HEK293 (cell line): ENCODE results near the gene AP5Z1.

ENCODE experiments used
- CTCF ChIP-seq: fragments of 450-650 bp; formaldehyde crosslinking; IDR thresholded peaks from 2 replicates; pipeline ENCODE4 v1.5.1; 2016; ENCODE audit warnings: missing biosample characterization, missing genetic modification characterization
- GLI2 ChIP-seq: fragments of 450-650 bp; formaldehyde crosslinking; IDR thresholded peaks from 2 replicates; pipeline ENCODE4; 2017; ENCODE audit warnings: missing biosample characterization, missing genetic modification characterization, low read depth, borderline replicate concordance
- SP3 ChIP-seq: fragments of 450-650 bp; formaldehyde crosslinking; IDR thresholded peaks from 2 replicates; pipeline ENCODE4 v1.5.1; 2016; ENCODE audit warnings: missing biosample characterization, missing genetic modification characterization
- ZNF24 ChIP-seq: fragments of 450-650 bp; formaldehyde crosslinking; IDR thresholded peaks from 2 replicates; pipeline ENCODE4 v1.5.1; 2016; ENCODE audit warnings: missing biosample characterization, missing genetic modification characterization
- ZNF274 ChIP-seq, 2 experiments: fragments of 200-500 bp in 1 of 2; fragments of 450-650 bp in 1 of 2; sonication (Bioruptor generic) in 1 of 2; formaldehyde crosslinking in 1 of 2; IDR thresholded peaks; 2 replicates each; pipeline versions ENCODE4 v1.5.1 to v1.6.1; 2014 to 2016; ENCODE audit warnings: borderline replicate concordance in 1 of 2, inconsistent platforms in 1 of 2, low read length in 1 of 2, missing biosample characterization in 1 of 2, missing genetic modification characterization in 1 of 2
- ZNF362 ChIP-seq: fragments of 450-650 bp; formaldehyde crosslinking; IDR thresholded peaks from 2 replicates; pipeline ENCODE4 v1.5.1; 2016; ENCODE audit warnings: missing biosample characterization, missing genetic modification characterization
- ZNF391 ChIP-seq: fragments of 450-650 bp; formaldehyde crosslinking; IDR thresholded peaks from 2 replicates; pipeline ENCODE4 v1.5.1; 2016; ENCODE audit warnings: low read depth, missing biosample characterization, missing genetic modification characterization, borderline replicate concordance
- ZNF548 ChIP-seq: fragments of 450-650 bp; formaldehyde crosslinking; IDR thresholded peaks from 2 replicates; pipeline ENCODE4 v1.5.1; 2016; ENCODE audit warnings: missing biosample characterization, missing genetic modification characterization
- ZNF843 ChIP-seq: fragments of 450-650 bp; formaldehyde crosslinking; IDR thresholded peaks from 2 replicates; pipeline ENCODE4 v1.5.1; 2016; ENCODE audit warnings: missing biosample characterization, missing genetic modification characterization
- TF ChIP-seq, protein P1 (sequence below): fragments of 450-650 bp; formaldehyde crosslinking; IDR thresholded peaks from 2 replicates; pipeline ENCODE4 v1.5.1; 2016; ENCODE audit warnings: missing biosample characterization, missing genetic modification characterization, low read depth
- TF ChIP-seq, protein P2 (sequence below): fragments of 450-650 bp; formaldehyde crosslinking; IDR thresholded peaks from 2 replicates; pipeline ENCODE4 v1.5.1; 2016; ENCODE audit warnings: missing biosample characterization, missing genetic modification characterization
- TF ChIP-seq, protein P3 (sequence below): fragments of 450-650 bp; formaldehyde crosslinking; IDR thresholded peaks from 2 replicates; pipeline ENCODE4 v1.5.1; 2016; ENCODE audit warnings: missing biosample characterization, missing genetic modification characterization

DNA sequence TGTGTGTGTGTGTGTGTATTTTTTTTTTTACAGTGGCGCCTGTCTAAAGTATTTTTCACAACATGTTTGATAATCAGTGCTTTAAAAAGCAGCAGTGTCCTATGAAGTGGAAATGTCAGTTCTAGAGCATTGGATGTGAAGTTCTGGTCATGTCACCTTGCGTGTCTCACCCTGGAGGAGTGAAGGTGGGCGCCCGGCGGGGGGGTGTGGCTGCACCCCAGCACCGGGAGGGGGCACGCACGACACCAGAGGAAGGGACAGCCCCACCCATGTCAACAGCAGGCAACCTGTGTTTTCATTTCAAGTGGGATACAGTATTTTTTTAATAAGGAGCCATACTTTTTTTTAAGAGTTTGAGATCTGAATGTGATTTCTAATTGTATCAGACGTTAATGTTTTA lies 4.5 kb upstream of the AP5Z1 start:
- TF ChIP-seq ZNF274 (IDR thresholded peaks at IDR 0.05; ENCODE audit: low read length) (no peak), ZNF274 (tag by site-specific recombination; IDR thresholded peaks at IDR 0.05; ENCODE audit: borderline replicate concordance) (no peak), GLI2 (tag by site-specific recombination) (no peak), ZNF24 (tag by site-specific recombination) (no peak), ZNF548 (tag by site-specific recombination) (no peak), ZNF391 (tag by site-specific recombination) (no peak), CTCF (no peak), SP3 (tag by site-specific recombination) (no peak), ZNF843 (no peak), ZNF362 (tag by site-specific recombination) (no peak)
- TF ChIP-seq, protein P1, sequence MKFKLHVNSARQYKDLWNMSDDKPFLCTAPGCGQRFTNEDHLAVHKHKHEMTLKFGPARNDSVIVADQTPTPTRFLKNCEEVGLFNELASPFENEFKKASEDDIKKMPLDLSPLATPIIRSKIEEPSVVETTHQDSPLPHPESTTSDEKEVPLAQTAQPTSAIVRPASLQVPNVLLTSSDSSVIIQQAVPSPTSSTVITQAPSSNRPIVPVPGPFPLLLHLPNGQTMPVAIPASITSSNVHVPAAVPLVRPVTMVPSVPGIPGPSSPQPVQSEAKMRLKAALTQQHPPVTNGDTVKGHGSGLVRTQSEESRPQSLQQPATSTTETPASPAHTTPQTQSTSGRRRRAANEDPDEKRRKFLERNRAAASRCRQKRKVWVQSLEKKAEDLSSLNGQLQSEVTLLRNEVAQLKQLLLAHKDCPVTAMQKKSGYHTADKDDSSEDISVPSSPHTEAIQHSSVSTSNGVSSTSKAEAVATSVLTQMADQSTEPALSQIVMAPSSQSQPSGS (tag by site-specific recombination), result no peak
- TF ChIP-seq, protein P2, sequence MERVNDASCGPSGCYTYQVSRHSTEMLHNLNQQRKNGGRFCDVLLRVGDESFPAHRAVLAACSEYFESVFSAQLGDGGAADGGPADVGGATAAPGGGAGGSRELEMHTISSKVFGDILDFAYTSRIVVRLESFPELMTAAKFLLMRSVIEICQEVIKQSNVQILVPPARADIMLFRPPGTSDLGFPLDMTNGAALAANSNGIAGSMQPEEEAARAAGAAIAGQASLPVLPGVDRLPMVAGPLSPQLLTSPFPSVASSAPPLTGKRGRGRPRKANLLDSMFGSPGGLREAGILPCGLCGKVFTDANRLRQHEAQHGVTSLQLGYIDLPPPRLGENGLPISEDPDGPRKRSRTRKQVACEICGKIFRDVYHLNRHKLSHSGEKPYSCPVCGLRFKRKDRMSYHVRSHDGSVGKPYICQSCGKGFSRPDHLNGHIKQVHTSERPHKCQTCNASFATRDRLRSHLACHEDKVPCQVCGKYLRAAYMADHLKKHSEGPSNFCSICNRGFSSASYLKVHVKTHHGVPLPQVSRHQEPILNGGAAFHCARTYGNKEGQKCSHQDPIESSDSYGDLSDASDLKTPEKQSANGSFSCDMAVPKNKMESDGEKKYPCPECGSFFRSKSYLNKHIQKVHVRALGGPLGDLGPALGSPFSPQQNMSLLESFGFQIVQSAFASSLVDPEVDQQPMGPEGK, result no peak
- TF ChIP-seq, protein P3, sequence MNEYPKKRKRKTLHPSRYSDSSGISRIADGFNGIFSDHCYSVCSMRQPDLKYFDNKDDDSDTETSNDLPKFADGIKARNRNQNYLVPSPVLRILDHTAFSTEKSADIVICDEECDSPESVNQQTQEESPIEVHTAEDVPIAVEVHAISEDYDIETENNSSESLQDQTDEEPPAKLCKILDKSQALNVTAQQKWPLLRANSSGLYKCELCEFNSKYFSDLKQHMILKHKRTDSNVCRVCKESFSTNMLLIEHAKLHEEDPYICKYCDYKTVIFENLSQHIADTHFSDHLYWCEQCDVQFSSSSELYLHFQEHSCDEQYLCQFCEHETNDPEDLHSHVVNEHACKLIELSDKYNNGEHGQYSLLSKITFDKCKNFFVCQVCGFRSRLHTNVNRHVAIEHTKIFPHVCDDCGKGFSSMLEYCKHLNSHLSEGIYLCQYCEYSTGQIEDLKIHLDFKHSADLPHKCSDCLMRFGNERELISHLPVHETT (tag by site-specific recombination), result no peak
